HCT116 (cell line): ENCODE data around the gene LHFPL6. TPM values are rescaled to one million over a fixed set of nuclear protein-coding genes. Genes with fewer than 3 reads are reported as not detected.

Source experiments
- ATAC-seq: fragments of 200-7000 bp; cut with Tn5 transposase; 2 replicates; pipeline ENCODE4 v1.9.1; 2020; ENCODE audit warnings: mild to moderate bottlenecking, moderate library complexity
- BruUV-seq: library from RNA; stranded (reverse); fragments of 400-500 nt; replicated peaks from 2 replicates; lab custom pipeline; 2021; lab: Mats Ljungman, UMichigan
- CTCF ChIA-PET: fragments of 300-600 bp; sonication (Branson Sonifier 250); formaldehyde crosslinking; loops from one replicate; lab custom pipeline; 2021; ENCODE audit warnings: antibody characterized with exemption; lab: Charles Lee
- POLR2A ChIA-PET: fragments of 300-600, 350-600 bp; sonication (Branson Sonifier 250); formaldehyde crosslinking; loops from one replicate; lab custom pipeline; 2021; ENCODE audit warnings: antibody characterized with exemption; lab: Charles Lee
- RAD21 ChIA-PET, 2 experiments: fragments of 300-600 bp; sonication (Branson Sonifier 250); formaldehyde crosslinking; loops; one replicate each; lab custom pipeline; 2023; ENCODE audit warnings: low total read pairs in 2 of 2; ENCODE audit not compliant: uncharacterized antibody in 2 of 2, unreplicated experiment in 2 of 2, low non-redundant PET in 1 of 2; lab: Charles Lee
- DNase-seq: peaks from one replicate; pipeline ENCODE4 v3.0.0-alpha.2; 2010; ENCODE audit warnings: low read depth, low spot score
- H2AFZ ChIP-seq: fragments of 200-600 bp; shearing (Covaris generic), sonication (generic); 2 replicates; pipeline ENCODE4 v1.6.1; 2017; ENCODE audit warnings: low read depth, mixed run types, mixed read lengths, antibody characterized with exemption, low read length; ENCODE audit not compliant: poor library complexity, severe bottlenecking
- H3K27ac ChIP-seq: 2 replicates; pipeline ENCODE4 v1.5.1; 2012; ENCODE audit warnings: low read depth, low read length
- H3K27me3 ChIP-seq: fragments of 200-600 bp; sonication (generic); 2 replicates; pipeline ENCODE4 v1.6.1; 2016; ENCODE audit warnings: mixed run types, low read length, mixed read lengths; ENCODE audit not compliant: insufficient read depth
- H3K36me3 ChIP-seq, 2 experiments: fragments of 200-500 bp in 1 of 2; fragments of 200-600 bp in 1 of 2; sonication (Bioruptor generic) in 1 of 2; sonication (generic) in 1 of 2; 2 replicates each; pipeline versions ENCODE4 v1.5.1 to v1.6.1; 2014 to 2016; ENCODE audit warnings: low read length in 2 of 2, inconsistent platforms in 1 of 2, mixed read lengths in 1 of 2, mixed run types in 1 of 2; ENCODE audit not compliant: insufficient read depth in 2 of 2, control insufficient read depth in 1 of 2
- H3K4me1 ChIP-seq, 2 experiments: fragments of 200-600 bp in 1 of 2; sonication (generic) in 1 of 2; 2 replicates each; pipeline versions ENCODE4 v1.5.1 to v1.6.1; 2012 to 2017; ENCODE audit warnings: low read length in 2 of 2, inconsistent platforms in 1 of 2, mild to moderate bottlenecking in 1 of 2, mixed read lengths in 1 of 2, mixed run types in 1 of 2, moderate library complexity in 1 of 2; ENCODE audit not compliant: insufficient read depth in 2 of 2, control insufficient read depth in 1 of 2
- H3K4me2 ChIP-seq: fragments of 200-600 bp; sonication (generic); 2 replicates; pipeline ENCODE4 v1.6.1; 2017; ENCODE audit warnings: mixed run types, low read length, mixed read lengths
- H3K4me3 ChIP-seq, 2 experiments: fragments of 200-600 bp in 1 of 2; sonication (generic) in 1 of 2; replicated peaks in 1 of 2; 2 replicates each; pipeline ENCODE4 v1.5.1; 2011 to 2016; ENCODE audit warnings: low read length in 2 of 2, control low read depth in 1 of 2, low read depth in 1 of 2, mild to moderate bottlenecking in 1 of 2, mixed read lengths in 1 of 2, mixed run types in 1 of 2
- H3K79me2 ChIP-seq: fragments of 200-600 bp; sonication (generic); 2 replicates; pipeline ENCODE4 v1.6.1; 2017; ENCODE audit warnings: mild to moderate bottlenecking, mixed run types, low read length, moderate library complexity, mixed read lengths; ENCODE audit not compliant: insufficient read depth
- H3K9ac ChIP-seq: fragments of 200-600 bp; sonication (generic); 2 replicates; pipeline ENCODE4 v1.6.1; 2016; ENCODE audit warnings: low read length, mixed read lengths
- H3K9me2 ChIP-seq: fragments of 200-600 bp; sonication (generic), shearing (Covaris generic); 2 replicates; pipeline ENCODE4 v1.6.1; 2017; ENCODE audit warnings: mixed run types, mild to moderate bottlenecking, moderate library complexity; ENCODE audit not compliant: insufficient read depth
- H3K9me3 ChIP-seq, 2 experiments: fragments of 200-500 bp in 1 of 2; fragments of 200-600 bp in 1 of 2; sonication (Bioruptor generic) in 1 of 2; sonication (generic) in 1 of 2; 2 replicates each; pipeline ENCODE4 v1.6.1; 2014 to 2017; ENCODE audit warnings: low read length in 2 of 2, mixed read lengths in 2 of 2, inconsistent platforms in 1 of 2, low read depth in 1 of 2, mild to moderate bottlenecking in 1 of 2, mixed run types in 1 of 2, moderate library complexity in 1 of 2; ENCODE audit not compliant: control insufficient read depth in 1 of 2, insufficient read depth in 1 of 2
- H4K20me1 ChIP-seq: fragments of 200-600 bp; sonication (generic), shearing (Covaris generic); 2 replicates; pipeline ENCODE4 v1.6.1; 2017; ENCODE audit warnings: mixed run types, mild to moderate bottlenecking, moderate library complexity; ENCODE audit not compliant: insufficient read depth
- EZH2phosphoT487 ChIP-seq: fragments of 200-600 bp; IDR thresholded peaks from 2 replicates; pipeline ENCODE4 v1.6.1; 2018; ENCODE audit warnings: antibody characterized with exemption, borderline replicate concordance
- YY1 ChIP-seq: IDR thresholded peaks from 2 replicates; pipeline ENCODE4 v1.6.1; 2011; ENCODE audit warnings: low read length, low read depth, moderate library complexity, mild to moderate bottlenecking; ENCODE audit not compliant: insufficient replicate concordance; ENCODE audit errors: extremely low read depth
- intact Hi-C: fragments of 100-400 bp; cut with micrococcal nuclease; formaldehyde crosslinking; loops from 2 replicates; pipeline ENCODE4 v1.10.0; 2022
- total RNA-seq: library from RNA; stranded (reverse); gene quantifications from one replicate; pipeline ENCODE4 v1.2.1, GENCODE V29; 2021; ENCODE audit not compliant: unreplicated experiment
- TF ChIP-seq, protein P1 (sequence below), 3 experiments: fragments of 200-600 bp in 1 of 3; sonication (generic) in 1 of 3; IDR thresholded peaks in 2 of 3; conservative IDR thresholded peaks in 1 of 3; 2 replicates each; pipeline ENCODE4 v1.5.1; 2012 to 2017; ENCODE audit warnings: low read depth in 2 of 3, low read length in 2 of 3, antibody characterized with exemption in 1 of 3, borderline replicate concordance in 1 of 3, control low read depth in 1 of 3, mild to moderate bottlenecking in 1 of 3, mixed read lengths in 1 of 3, mixed run types in 1 of 3, moderate library complexity in 1 of 3; ENCODE audit not compliant: insufficient read depth in 1 of 3
- TF ChIP-seq, protein P2 (sequence below): IDR thresholded peaks from 2 replicates; pipeline ENCODE4 v1.6.1; 2011; ENCODE audit warnings: mild to moderate bottlenecking, low read length, moderate library complexity; ENCODE audit not compliant: insufficient replicate concordance; ENCODE audit errors: extremely low read depth

The LHFPL6 gene
- total RNA-seq, 1 experiment from 2014 or later: 0.22 TPM

GRCh38 chr13:39417131-39417530 is 185.9 kb downstream of the LHFPL6 start:
- no peak overlapping the region for H3K27ac ChIP-seq
- POLR2A ChIA-PET: no interaction called here
- H2AFZ ChIP-seq: no peak overlapping the region
- no peaks in the 10 kb centered on the region for H3K79me2 ChIP-seq
- H3K4me2 ChIP-seq: no peak overlapping the region
- H3K4me1 ChIP-seq: no peaks in the 10 kb centered on the region
- no peak; the same call in 1 of the 2 replicates for ATAC-seq
- CTCF ChIA-PET: interaction anchor here (1.6 to 1.9 kb wide), 2 partner anchors 195 to 199 kb away, joined by 5 to 6 read pairs; no protein-coding TSS in a partner anchor
- H4K20me1 ChIP-seq: no peaks in the 10 kb centered on the region
- DNase-seq: no peak
- peaks cover 64% of the 10 kb centered on the region for H3K27me3 ChIP-seq
- BruUV-seq: no TSS peak
- H3K4me3 ChIP-seq: no peak overlapping the region
- RAD21 ChIA-PET: no interaction called here
- TF ChIP-seq, protein P1, sequence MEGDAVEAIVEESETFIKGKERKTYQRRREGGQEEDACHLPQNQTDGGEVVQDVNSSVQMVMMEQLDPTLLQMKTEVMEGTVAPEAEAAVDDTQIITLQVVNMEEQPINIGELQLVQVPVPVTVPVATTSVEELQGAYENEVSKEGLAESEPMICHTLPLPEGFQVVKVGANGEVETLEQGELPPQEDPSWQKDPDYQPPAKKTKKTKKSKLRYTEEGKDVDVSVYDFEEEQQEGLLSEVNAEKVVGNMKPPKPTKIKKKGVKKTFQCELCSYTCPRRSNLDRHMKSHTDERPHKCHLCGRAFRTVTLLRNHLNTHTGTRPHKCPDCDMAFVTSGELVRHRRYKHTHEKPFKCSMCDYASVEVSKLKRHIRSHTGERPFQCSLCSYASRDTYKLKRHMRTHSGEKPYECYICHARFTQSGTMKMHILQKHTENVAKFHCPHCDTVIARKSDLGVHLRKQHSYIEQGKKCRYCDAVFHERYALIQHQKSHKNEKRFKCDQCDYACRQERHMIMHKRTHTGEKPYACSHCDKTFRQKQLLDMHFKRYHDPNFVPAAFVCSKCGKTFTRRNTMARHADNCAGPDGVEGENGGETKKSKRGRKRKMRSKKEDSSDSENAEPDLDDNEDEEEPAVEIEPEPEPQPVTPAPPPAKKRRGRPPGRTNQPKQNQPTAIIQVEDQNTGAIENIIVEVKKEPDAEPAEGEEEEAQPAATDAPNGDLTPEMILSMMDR (IDR thresholded peaks at IDR 0.05 in 2 of 3, conservative IDR thresholded peaks at IDR 0.05 in 1 of 3; ENCODE audit: borderline replicate concordance in 1 of 3, insufficient read depth in 1 of 3, low read depth in 2 of 3, low read length in 2 of 3): peak in 1 of 3 experiments; percentile 33; a peak in 1 of 6 replicates
- TF ChIP-seq YY1 (no peak), EZH2phosphoT487 (no peak)
- TF ChIP-seq, protein P2, sequence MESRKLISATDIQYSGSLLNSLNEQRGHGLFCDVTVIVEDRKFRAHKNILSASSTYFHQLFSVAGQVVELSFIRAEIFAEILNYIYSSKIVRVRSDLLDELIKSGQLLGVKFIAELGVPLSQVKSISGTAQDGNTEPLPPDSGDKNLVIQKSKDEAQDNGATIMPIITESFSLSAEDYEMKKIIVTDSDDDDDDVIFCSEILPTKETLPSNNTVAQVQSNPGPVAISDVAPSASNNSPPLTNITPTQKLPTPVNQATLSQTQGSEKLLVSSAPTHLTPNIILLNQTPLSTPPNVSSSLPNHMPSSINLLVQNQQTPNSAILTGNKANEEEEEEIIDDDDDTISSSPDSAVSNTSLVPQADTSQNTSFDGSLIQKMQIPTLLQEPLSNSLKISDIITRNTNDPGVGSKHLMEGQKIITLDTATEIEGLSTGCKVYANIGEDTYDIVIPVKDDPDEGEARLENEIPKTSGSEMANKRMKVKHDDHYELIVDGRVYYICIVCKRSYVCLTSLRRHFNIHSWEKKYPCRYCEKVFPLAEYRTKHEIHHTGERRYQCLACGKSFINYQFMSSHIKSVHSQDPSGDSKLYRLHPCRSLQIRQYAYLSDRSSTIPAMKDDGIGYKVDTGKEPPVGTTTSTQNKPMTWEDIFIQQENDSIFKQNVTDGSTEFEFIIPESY: no peak
- no peaks in the 10 kb centered on the region for H3K9me3 ChIP-seq
- H3K36me3 ChIP-seq: no peaks in the 10 kb centered on the region
- no peak overlapping the region for H3K9ac ChIP-seq
- intact Hi-C loops: loop anchor here (5.0 to 10.0 kb wide), 2 partner anchors 195 to 362 kb away; no protein-coding TSS in a partner anchor
- H3K9me2 ChIP-seq: no peaks in the 10 kb centered on the region
